HG02870 (cell line): ENCODE results near the gene ZSWIM4.
A peak's percentile ranks its signal among the peaks of the same experiment; 100 is the strongest.
"Not testable (repeated sequence)": the region's sequence is repeated elsewhere in the genome, so short reads cannot be mapped to it uniquely, and the experiment has no call there.

Experiments used
- ATAC-seq: cut with Tn5 transposase; IDR thresholded peaks from one replicate; pipeline ENCODE4 v1.9.1; 2021; ENCODE audit warnings: mild to moderate bottlenecking, moderate library complexity; ENCODE audit not compliant: unreplicated experiment

ZSWIM4 gene

DNA sequence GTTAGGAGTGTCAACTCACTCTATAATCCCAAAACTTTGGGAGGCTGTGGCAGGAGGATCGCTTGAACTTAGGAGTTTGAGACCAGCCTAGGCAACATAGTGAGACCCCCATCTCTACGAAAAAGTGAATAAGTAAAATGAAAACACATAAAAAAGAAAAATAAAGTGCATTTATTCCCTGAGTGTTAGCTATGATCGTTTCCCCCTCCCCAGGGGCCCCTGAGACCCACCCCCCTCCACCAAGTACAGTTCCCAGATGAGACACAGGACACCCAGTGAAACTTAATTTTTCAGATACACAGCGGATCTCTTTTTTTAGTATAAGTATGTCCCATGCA is 53.1 kb downstream of the ZSWIM4 start:
- no peak for ATAC-seq

DNA sequence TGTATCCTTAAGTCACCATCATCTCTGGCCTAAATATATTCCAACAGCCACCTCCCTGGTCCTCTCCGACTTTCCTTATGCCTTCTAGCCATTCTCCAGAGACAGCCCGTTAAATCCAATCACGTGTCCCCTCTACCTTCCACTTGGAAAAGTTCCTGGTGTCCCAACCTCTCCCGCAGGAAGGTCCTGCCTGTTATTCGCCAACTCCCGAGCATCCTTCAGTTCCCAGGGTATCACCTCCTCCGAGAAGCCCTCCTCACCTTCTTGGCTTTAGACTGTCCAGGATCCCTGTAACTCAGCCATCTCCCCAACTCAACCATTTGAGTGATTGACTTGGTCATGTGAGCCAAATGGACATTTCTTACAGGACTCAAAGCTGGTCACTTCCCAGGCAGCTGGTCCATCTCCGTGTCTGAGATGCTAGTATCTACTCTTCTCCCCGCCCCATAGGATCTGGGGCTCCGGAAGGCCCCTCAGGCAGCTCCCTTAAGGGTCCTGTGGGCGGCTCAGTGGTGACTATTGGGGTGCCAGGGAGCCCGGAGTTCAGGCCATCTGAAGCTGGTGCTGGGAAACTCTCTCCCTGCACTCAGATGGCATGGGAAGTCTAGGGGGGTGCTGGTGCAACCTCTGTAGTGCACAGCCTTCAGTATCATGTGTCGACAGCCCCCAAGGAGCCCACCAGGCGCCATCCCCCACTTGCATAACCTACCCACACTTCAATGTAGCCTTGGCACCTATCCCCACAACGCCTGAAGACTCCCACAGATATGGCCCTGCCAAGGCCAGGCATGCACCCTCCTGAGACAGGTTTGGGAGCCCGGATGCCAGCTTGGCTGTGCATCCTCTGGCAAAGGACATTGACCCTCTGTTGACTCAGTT is 53.8 kb downstream of the ZSWIM4 start:
- no peak for ATAC-seq

DNA sequence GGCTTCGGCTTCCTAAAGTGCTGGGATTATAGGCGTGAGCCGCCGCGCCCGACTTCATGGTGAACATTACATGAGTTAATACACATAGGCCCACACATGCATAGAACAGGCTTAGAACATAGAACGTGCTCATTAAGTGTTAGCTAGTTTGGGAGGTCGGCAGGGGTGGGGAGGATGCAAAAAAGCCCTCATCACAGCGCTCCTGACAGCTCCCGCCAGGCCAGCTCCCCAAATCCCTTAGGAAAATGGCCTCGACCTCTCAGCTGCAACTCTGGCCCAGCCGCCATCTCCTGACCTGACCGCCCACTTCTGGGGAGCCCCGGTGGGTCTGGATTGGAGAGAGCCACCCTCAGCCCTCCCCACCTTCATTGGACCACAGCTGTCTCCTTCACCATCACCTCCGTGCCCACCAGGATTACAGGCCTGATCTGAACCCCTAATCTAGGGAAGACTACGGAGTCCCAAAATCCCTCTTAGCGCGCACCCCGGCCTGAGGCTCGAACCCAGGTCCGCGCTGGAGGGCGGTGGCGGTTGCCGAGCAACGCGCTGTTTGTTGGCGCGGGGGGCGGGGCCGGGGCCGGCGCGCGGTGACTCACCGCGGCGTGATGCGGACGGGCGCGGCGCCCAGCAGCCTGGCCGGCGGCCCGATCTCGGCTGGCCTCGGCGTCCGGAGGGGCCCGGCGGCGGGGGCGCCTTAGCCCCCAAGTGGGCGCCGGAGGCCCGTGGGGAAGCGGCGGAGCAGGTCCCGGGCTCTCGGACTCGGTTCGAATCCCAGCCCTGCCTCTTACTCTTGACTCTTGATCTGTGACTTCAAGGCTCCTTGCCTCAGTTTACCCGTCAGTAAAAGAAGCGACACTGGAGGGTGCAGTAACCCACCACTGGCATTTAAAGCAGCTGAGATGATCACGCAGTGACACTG is 55.0 kb downstream of the ZSWIM4 start:
- no peak for ATAC-seq

DNA sequence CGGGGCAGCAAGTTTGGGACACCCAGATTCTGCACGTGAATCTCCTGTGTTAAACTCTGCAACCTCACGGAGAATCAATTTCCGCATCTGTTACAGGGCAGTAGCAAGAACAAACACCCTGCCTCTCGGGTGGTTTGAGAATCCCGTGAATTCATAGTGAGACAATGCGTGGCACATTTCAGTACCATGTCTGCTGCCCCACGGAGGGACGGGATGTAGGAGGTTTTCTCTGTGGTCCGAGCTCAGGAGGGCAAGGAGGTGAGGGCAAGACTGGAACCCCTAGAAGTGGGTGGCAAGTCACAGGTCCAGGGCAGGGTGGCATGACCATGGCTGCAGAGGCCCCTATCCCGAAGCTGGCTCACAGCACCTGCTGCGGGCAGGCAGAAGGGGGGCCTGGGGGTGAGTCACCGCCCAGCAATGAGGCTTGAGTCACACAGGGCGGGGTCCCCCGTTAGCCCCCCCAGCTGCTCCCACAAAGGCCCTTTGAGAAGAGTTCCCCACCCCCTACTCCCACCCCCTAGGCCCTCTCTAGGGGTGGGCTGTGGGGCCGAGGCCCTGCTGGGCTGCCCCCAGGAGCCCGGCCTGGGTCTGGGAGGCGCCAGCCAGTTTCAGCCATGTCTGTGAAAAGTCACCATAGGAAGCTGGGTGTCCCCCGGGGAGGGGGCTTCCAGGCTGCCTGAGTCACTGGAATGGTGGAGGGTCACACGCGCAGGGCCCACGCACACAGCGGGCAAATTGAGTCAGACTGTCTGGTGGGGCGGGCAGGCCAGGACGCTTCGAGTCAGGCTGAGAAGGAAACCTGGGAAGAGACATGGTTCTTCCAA is 55.9 kb downstream of the ZSWIM4 start:
- ATAC-seq: no peak

DNA sequence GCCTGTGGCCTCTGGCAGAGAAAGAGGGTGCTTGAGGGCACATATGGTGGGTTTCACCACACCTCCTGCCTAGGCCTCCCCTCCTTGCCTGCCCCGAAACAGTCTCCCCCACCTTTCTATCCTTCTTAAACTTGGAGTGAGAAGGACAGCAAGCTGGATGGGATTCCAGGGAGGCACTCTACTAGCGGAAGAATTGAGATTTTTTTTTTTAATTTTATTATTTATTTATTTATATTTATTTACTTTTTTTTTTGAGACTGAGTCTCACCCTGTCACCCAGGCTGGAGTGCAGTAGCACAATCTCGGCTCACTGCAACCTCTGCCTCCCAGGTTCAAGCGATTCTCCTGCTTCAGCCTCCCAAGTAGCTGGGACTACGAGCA is 56.5 kb downstream of the ZSWIM4 start:
- not testable (repeated sequence) for ATAC-seq

DNA sequence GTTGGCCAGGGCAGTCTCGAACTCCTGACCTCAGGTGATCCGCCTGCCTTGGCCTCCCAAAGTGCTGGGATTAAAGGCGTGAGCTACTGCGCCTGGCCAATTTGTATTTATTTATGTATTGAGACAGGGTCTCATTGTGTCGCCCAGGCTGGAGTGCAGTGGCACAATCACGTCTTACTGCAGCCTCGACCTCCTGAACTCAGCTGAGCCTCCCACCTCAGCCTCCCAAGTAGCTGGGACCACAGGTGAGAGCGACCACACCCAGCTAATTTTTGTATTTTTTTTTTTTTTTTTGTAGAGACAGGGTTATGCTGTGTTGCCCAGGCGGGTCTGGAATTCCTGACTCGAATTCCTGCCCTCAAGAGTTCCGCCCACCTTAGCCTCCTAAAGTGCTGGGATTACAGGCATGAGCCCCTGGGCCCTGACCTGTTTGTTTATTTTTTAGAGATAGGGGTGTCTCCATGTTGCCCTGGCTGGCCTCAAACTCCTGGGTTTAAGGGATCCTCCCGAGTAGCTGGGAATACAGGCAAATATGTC is 57.0 kb downstream of the ZSWIM4 start:
- ATAC-seq: not testable (repeated sequence)

DNA sequence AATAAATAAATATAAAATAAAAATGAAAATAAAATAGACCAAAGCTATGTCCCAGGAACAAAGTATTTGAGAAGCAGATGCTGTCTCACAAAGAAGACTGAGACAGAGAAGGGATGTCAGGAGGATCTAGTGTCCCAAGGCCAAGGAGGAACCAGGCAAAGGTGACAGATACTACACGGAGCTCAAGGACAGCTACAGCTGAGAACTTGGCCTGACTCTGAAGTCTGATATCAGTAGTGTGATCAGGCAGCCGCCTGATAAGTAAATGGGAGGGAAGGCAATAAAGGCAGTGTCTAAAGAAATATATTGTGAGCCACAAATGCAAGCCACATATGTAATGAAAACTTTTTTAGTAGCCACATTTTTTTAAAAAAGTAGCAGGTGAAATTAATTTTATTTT is 61.3 kb downstream of the ZSWIM4 start:
- no peak for ATAC-seq

DNA sequence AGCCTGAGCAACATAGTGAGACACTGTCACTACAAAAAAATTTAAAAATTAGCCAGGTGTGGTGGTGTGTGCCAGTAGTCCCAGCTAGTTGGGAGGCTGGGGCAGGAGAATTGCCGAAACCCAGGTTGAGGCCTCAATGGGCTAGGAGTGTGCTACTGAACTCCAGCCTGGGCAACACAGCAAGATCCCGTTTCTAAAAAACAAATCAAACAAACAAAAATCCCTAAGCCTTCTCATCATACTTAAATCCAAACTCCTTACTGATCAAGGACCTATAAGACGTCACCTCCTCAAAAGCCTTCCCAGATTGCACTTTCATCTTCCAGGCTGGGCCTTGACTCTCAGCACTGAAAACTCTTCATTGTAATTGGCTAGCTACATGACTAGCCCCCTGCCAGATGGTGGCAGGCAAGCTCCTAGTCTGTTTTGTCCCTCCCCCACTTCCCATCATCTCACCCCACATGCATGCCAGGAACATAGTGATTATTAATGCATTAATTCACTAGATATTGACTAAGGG is 64.2 kb downstream of the ZSWIM4 start:
- ATAC-seq: no peak

DNA sequence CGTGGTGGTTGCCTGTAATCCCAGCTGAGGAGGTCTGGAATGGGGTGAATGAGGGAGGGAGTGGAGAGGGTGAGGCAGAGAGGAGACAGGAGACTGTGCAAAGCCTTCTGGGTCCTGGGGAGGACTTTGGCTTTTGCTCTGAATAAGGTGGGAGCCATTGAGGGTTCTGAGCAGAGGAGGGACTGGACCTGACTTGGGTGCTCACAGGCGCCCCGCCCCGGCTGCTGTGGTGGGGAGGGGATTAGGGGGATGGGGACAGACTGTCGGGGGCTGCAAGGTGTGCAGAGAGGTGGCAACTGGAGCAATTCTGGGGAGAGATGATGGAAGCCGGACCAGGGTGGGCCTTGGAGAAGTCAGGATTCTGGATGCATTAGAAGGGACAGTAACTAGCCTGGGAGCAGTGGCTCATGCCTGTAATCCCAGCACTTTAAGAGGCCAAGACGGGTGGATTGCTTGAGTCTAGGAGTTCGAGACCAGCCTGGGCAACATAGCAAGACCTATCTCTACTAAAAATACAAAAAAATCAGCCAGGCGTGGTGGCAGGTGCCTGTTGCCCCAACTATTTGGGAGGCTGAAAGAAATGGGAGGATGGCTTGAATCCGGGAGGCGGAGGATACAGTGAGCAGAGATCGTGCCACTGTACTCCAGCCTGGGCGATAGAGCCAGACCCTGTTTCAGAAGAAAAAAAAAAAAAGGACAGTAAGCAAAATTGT is 65.6 kb downstream of the ZSWIM4 start:
- ATAC-seq: no peak

DNA sequence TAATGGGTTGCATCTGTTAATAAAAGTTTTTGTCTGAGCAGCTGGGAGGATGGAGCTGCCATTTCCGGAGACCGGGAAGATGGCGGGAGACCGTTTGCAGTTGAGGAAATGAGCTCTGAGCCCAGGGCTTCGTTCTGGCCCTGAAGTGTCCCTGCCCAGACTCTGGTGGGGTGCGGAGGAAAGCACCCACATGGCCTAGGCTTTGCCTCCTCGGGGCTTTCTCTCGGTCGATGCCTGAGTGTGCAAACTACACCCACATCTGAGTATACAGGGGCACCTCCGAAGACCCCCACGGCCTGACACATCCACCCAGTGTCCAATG is 66.1 kb downstream of the ZSWIM4 start:
- ATAC-seq: peak; percentile 4

DNA sequence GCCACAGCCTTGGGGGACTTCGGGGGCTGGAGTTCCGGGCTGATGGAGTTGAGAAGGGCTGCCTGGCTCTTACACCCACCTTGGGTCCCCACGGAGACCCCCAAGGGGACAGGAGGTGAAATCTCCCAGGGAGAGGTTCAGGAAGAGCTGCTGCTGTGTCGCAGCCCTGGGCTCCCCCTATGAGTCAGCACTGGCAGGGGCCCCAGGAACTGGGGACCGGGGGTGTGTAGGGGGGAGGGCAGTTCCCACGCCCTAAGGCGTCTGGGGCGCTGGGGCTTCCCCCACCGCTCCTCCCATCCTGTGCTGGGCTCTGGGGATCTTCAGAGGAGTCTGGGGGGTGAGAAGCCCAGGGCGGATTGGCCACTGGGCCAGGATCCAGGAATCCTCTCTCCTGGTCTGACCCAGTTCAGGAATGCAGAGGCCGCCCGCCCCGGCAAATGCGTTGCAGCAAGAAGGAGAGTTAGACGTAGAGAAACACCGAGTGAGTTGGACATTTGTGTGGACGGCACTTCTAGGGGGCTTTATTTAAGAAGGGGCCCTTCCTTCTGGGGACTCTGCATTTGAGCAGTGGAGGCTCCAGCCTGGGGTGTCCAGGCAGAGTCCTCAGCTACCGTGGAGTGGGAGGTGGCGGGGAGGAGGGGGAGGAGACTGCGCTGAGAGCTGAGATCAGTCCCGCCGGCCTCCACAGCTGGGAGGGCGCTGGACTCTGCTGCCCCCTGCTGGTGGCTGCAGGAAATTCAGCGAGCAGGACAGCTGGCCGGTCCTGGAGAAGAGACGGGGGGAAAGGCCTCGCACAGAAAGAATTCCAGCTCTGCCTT is 66.7 kb downstream of the ZSWIM4 start:
- ATAC-seq: peak; percentile 54

DNA sequence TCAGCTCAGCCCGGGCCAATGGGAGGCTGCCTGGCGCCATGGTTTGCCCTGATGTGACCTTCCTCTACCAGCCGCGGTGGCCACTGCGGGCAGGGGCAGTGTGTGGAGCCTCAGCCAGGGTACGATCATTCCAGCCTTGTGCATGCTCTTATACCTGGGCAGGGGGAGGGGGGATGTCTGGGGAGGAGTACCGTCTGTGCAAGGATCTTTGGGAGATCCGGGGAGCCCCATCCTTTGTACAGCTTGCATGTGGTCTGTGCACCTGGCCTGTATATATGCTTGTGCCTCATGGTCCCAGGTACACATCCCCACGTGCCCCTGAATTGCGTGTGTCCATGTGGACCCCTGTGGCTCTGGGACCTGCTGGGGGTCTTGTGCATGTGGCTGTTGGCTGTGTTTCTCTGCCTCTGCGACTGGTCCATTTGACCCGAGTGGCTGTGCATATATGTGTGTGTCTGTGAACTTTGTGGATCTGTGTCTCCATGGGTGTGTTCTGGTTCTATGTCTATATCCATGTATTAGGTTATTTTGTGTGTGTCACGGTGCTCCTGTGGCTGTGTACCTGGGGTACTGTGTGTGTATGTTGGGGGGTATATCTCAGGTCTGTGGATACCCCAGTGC is 68.9 kb downstream of the ZSWIM4 start:
- ATAC-seq: no peak

DNA sequence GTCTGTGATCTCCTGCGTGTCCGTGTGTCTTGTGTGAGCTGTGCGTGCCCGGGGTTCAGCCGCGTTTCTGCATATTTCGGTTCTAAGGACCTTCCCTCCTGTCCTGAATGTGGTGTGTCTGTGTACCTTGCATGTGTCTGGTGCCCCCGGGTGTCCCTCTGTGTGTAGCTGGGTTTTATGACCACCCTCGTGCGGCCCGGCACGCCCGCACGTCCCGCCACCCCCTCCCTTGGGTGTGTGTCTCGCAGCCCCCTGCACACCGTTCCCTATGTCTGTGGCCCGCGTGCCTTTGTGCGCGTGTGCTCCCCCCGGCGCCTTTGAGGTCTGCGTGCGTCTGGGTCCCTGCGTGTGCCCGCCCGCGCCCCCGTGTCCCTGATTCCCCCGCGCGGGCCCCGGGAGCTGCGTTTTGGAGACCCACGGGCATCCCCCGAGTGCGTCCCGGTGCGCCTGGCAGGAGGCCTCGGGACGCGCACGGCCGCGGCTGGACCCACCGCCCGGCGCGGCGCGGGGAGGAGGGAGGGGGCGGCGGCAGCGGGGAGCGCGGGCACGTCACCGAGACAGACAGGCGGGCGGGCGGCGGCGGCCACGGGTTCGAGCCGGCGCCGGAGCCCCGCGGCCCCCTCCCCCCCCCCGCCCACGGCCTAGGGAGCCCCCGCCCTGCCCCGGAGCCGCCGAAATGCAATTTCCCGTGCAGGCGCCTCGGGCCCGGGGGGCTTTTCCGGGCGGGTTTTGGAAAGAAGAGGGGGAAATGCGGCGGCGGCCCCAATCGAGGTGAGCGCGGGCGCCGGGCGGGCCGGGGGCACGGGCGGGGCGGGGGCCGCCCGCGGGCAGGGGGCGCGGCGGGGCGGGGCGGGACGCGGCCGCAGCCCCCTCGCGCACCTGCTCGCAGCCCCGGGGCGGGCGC is 69.7 kb downstream of the ZSWIM4 start:
- no peak for ATAC-seq

DNA sequence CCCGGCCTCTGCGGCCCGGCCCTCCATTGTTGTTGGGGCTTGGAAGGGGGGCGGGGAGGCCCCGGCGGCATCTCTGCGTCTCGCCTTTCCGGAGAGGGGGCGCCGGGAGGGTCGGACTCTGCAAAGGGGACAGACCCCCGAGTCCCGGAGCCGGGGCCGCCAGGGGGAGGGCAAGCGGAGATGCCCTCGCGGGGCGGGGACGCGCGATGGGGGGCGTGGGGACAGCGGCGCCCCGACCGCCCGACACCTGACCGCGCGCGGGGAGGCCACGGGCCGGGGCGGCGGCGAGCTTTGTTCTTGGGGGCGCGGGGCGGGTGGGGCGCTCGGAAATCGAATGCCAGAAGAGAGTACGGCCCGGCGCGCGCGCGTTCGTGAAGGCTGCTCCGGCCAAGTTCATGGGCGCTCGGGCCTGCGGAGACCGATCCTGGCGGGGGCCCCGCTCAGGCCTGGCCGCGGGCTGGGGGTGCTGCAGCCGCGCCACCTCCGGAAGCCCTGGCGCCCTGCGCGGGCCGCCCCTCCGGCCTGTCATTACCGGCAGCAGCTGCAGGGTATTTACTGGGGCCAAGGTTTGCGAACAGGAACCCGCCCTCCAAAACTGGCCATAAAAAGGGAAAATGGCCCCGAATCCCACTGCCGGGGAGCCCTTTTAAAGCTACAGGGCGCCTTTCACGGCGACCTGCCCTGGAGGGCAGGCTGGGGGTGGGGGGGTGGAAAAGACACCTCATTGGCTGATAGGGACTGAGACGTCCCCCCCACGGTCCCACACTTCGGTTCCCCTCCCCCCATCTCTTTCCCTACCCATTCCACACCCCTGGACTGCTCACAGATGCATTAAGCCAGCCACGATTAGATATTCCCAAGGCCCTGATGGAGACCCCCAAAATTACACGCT is 70.6 kb downstream of the ZSWIM4 start:
- ATAC-seq: no peak

DNA sequence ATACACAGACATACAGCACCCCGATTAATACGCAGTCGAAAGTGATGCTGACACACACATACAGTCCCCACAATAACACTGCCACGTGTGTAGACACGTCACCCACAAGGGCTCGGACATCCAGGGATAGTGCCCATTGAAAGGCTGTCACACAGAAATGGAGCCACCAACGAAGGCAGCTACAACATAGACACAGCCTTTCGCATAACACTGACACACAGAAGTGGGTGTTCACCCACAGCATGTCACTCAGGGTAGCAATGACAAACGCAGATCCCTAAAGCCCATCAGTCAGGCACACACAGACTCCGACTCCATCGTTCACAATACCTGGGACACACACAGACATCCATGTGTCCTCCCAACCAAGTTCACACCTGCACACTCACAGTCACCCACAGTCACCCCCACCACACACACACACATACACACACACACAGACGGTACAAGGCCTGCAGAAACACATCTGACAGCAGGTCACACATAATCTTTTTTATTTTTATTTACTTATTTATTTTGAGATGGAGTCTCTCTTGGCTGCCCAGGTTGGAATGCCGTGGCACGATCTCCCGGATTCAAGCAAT is 71.3 kb downstream of the ZSWIM4 start:
- no peak for ATAC-seq

DNA sequence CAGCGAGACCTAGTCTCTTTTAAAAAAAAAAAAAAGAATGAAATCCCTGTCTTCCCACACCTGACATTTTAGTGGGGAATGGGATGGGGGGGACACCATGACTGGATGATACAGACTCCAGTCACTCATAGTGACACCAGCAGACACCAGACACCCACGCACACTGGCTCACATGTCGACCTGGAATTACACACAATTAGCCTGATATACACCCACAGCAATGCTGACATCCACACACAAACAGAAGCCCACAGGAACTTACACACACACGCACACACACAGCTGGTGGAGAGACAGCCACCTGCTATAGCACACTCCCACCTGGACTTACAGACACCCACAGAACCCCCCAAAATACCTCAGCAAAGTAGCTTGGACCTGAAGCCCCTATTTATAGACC is 73.4 kb downstream of the ZSWIM4 start:
- no peak for ATAC-seq

DNA sequence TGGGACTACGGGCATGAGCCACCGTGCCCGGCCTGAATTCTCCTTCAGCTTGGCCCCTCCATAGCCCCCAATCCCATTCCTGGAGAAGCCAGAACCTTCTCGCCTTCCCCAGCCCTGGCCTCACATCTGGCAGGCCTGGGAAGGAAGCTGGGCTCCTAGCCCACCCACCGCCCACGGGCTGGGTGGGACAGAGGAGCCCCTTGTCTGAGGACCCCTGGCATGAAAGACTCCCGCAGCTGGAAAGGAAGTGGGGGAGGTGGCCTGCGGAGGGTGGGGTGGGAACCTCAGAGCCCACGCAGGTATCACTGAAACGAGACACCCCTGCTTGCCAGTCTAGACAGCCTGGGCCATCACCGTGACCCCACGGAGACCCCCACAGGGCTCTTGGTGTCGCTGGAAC is 74.0 kb downstream of the ZSWIM4 start:
- no peak for ATAC-seq
